Spleen (tissue), 11 donors: ENCODE data around the gene VPS35L. TPM values are rescaled to one million over a fixed set of nuclear protein-coding genes. Genes with fewer than 3 reads are reported as not detected.

Experiments used
- DNase-seq: peaks from one replicate; pipeline ENCODE4 v3.0.0-alpha.2; 2020
- H3K27ac ChIP-seq, 8 donors: fragments of 200-600 bp; sonication (generic) in 7 of 8; 1 replicate in 4 of 8; 2 replicates in 4 of 8; pipeline versions ENCODE4 v1.5.0 to v1.8.0; 2016 to 2021; ENCODE audit warnings: inconsistent platforms in 4 of 8, mild to moderate bottlenecking in 4 of 8, moderate library complexity in 1 of 8
- H3K27me3 ChIP-seq, 7 donors: fragments of 200-600 bp; sonication (generic) in 6 of 7; replicated peaks in 1 of 7; 1 replicate in 4 of 7; 2 replicates in 3 of 7; pipeline versions ENCODE4 v1.5.0 to v1.8.0; 2016 to 2021; ENCODE audit warnings: inconsistent platforms in 3 of 7, mild to moderate bottlenecking in 1 of 7
- H3K36me3 ChIP-seq, 6 donors: fragments of 200-600 bp; sonication (generic) in 5 of 6; 1 replicate in 4 of 6; 2 replicates in 2 of 6; pipeline versions ENCODE4 v1.5.0 to v1.8.0; 2016 to 2021; ENCODE audit warnings: inconsistent platforms in 2 of 6
- H3K4me1 ChIP-seq, 6 donors: fragments of 200-600 bp; sonication (generic) in 5 of 6; 1 replicate in 3 of 6; 2 replicates in 3 of 6; pipeline versions ENCODE4 v1.5.0 to v1.8.0; 2016 to 2021; ENCODE audit warnings: inconsistent platforms in 3 of 6
- H3K4me3 ChIP-seq, 8 donors: fragments of 200-600 bp; sonication (generic) in 7 of 8; 1 replicate in 4 of 8; 2 replicates in 4 of 8; pipeline versions ENCODE4 v1.5.0 to v1.8.0; 2016 to 2021; ENCODE audit warnings: inconsistent platforms in 4 of 8, mild to moderate bottlenecking in 4 of 8, moderate library complexity in 2 of 8
- H3K9me3 ChIP-seq, 8 donors: fragments of 200-600 bp; sonication (generic) in 7 of 8; 1 replicate in 4 of 8; 2 replicates in 4 of 8; pipeline versions ENCODE4 v1.5.0 to v1.8.0; 2016 to 2021; ENCODE audit warnings: inconsistent platforms in 4 of 8
- POLR2A ChIP-seq, 3 donors: fragments of 450-650 bp; IDR thresholded peaks; one replicate each; pipeline ENCODE4 v1.5.1; 2017; ENCODE audit warnings: antibody characterized with exemption in 3 of 3, mild to moderate bottlenecking in 1 of 3
- POLR2AphosphoS5 ChIP-seq, 3 donors: sonication (generic); formaldehyde crosslinking; IDR thresholded peaks; one replicate each; pipeline ENCODE4 v1.5.1; 2017; ENCODE audit warnings: antibody characterized with exemption in 3 of 3
- WGBS, 5 donors: extraction: QIAGEN DNeasy Blood & Tissue Kit in 3 of 5; methylation state at CpG; one replicate each; pipeline versions ENCODE4 v1.1.5 to v1.1.7; 2013 to 2018; 5-methylcytosine and 5-hydroxymethylcytosine counted together
- intact Hi-C: fragments of 100-400 bp; cut with DNase I; formaldehyde crosslinking; loops from one replicate; pipeline ENCODE4 v1.15.0; 2023; ENCODE audit warnings: low total_unique reads
- polyA plus RNA-seq, 3 donors: library from polyadenylated mRNA; stranded (reverse); fragments of 200-250 nt; gene quantifications; one replicate each; pipeline ENCODE4 v1.2.1, GENCODE V29; 2013
- total RNA-seq, 7 donors: library from RNA; depleted of rRNA in 3 of 7; stranded (reverse); fragments of >200 nt in 3 of 7; fragmentation: NEBNext Ultra II Directional in 4 of 7; extraction: Animal tissue kit (Norgen Biotek cat#: 25700) in 4 of 7; gene quantifications; one replicate each; pipeline versions ENCODE4 v1.1.0 to v1.2.1, GENCODE V29; 2016 to 2021
- TF ChIP-seq, protein P1 (sequence below), 11 experiments: fragments of 200-600 bp in 7 of 11; fragments of 450-650 bp in 4 of 11; sonication (generic) in 4 of 11; IDR thresholded peaks in 8 of 11; conservative IDR thresholded peaks in 3 of 11; 1 replicate in 7 of 11; 2 replicates in 4 of 11; pipeline versions ENCODE4 v1.4.0 to v1.8.0; 2016 to 2021; ENCODE audit warnings: antibody characterized with exemption in 11 of 11, inconsistent platforms in 4 of 11, mild to moderate bottlenecking in 1 of 11
- donor health status: healthy with polysubstance abuse.
- donor health status: DM: no; HTN: no; CAD: no; lungs with moderate emphysema.
- donor health status: DM: no; HTN: no; CAD: no.
- donor health status: Bipolar disorder and iron deficiency.
- donor health status: healthy.
- donor health status: DM: no; HTN: no; CAD: no.
- donor health status: DM: yes; HTN: yes; CAD: no.

VPS35L gene
- total and polyA plus RNA-seq, 10 donors: 22.9 to 76.1 (median 58.0) TPM

DNA sequence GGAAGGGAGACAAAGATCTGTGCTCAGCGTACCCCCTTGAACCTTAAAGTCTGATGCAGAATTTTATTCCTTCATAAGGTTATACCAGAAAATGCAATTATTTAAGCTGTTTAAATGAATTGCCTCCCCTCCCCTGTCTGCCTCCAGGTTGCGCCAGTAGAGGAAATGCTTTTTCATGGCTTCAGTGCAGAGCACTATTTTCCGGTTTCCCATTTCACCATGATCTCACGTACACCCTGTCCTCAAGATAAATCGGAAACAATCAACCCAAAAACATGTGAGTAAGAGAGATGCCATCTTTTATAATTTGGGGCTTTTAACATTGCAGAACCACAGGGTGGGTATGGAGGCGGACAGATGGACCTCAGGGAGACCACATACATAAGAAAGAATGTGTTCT lies 178.0 kb downstream of the VPS35L start:
- H3K27me3 ChIP-seq: no peaks in the 10 kb centered on the region
- 81 to 91% (median 85%) methylated on average over 6 of the region's 6 CpGs for WGBS, 5 donors
- DNase-seq: no peak
- TF ChIP-seq POLR2AphosphoS5 (IDR thresholded peaks at IDR 0.05) (no peak), POLR2A (IDR thresholded peaks at IDR 0.05) (no peak)
- TF ChIP-seq, protein P1, sequence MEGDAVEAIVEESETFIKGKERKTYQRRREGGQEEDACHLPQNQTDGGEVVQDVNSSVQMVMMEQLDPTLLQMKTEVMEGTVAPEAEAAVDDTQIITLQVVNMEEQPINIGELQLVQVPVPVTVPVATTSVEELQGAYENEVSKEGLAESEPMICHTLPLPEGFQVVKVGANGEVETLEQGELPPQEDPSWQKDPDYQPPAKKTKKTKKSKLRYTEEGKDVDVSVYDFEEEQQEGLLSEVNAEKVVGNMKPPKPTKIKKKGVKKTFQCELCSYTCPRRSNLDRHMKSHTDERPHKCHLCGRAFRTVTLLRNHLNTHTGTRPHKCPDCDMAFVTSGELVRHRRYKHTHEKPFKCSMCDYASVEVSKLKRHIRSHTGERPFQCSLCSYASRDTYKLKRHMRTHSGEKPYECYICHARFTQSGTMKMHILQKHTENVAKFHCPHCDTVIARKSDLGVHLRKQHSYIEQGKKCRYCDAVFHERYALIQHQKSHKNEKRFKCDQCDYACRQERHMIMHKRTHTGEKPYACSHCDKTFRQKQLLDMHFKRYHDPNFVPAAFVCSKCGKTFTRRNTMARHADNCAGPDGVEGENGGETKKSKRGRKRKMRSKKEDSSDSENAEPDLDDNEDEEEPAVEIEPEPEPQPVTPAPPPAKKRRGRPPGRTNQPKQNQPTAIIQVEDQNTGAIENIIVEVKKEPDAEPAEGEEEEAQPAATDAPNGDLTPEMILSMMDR (IDR thresholded peaks at IDR 0.05 in 8 of 11, conservative IDR thresholded peaks at IDR 0.05 in 3 of 11): no peak
- H3K4me3 ChIP-seq: no peak overlapping the region
- no peaks in the 10 kb centered on the region for H3K4me1 ChIP-seq
- peaks cover 0 to 14% (median 0%) of the 10 kb centered on the region in 6 donors for H3K36me3 ChIP-seq
- no peaks in the 10 kb centered on the region for H3K9me3 ChIP-seq
- intact Hi-C loops: no loop called here
- no peak overlapping the region for H3K27ac ChIP-seq

DNA sequence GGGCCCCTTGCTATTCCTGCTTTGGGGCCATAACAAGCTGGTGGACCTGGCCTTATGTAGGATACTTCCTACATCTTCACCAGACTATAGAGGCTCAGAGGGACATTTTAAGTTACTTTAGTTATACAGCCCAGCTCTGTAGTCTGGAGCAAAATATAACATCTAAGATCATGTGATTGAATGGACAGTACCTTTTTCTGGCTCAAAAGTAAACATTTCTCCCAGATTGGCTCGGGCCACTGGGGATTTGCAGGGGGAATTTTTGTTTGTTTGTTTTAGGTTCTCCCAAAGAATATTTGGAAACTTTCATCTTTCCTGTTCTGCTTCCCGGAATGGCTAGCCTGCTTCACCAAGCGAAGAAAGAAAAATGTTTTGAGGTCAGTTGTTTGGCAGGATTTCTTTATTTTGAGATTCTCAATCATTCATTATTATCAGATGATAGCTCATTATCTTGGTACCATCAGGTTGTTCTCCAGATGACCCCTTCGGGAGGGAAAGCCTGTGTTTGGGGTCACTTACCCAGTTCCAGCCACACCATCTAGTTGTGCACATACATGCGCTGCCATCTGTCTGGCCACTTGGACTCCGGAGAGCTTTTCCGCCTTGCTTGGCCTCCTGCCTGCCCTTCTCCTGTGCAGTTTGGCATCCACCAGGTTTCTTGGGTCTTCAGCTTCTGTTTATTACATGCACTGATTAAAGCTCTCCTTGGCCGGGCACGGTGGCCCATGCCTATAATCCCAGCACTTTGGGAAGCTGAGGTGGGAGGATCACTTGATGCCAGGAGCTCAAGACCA lies 179.8 kb downstream of the VPS35L start:
- no peak overlapping the region for H3K27ac ChIP-seq
- no peaks in the 10 kb centered on the region for H3K27me3 ChIP-seq
- 83 to 97% (median 86%) methylated on average over 9 of the region's 9 CpGs for WGBS, 5 donors
- H3K36me3 ChIP-seq: peaks cover 0 to 14% (median 0%) of the 10 kb centered on the region in 6 donors
- H3K4me1 ChIP-seq: no peaks in the 10 kb centered on the region
- no peak overlapping the region for H3K4me3 ChIP-seq
- intact Hi-C loops: no loop called here
- no peak for DNase-seq
- TF ChIP-seq, protein P1 (IDR thresholded peaks at IDR 0.05 in 8 of 11, conservative IDR thresholded peaks at IDR 0.05 in 3 of 11): no peak
- TF ChIP-seq POLR2AphosphoS5 (IDR thresholded peaks at IDR 0.05): no peak
- no peak for TF ChIP-seq POLR2A (IDR thresholded peaks at IDR 0.05)
- no peaks in the 10 kb centered on the region for H3K9me3 ChIP-seq

DNA sequence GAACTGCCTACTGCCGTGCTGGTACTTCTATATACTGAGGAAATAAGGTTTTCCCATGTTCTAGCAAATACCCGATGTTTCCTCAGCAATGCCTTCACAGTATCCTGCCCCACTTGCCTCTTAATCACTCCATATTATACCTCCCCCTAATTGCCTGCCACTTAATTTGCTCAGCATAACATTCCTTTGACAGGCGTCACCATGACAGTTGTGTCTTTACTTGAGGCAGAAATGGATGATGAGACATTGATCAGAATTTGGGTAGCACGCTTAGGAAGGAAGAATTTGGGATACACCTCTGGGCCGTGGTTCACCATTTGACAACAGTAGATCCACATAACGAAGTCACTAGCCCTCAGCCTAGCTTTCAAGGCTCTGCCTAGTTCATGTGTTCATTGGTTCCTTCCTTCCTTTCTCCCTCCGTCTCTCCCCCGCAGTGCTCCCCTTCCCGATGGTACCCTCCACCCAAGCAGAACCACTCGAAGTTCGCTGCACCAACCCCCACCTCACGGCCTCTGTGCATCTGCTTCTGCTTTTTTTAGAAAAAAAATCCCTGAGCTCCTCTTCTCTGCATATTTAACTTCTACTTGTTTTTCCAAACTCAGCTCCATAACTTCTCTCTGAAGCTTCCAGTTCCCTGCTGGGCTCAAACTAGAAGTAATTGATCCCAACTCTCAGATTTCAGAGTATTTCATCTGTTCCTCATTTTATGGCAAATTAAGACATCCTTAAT lies 182.0 kb downstream of the VPS35L start:
- H3K4me1 ChIP-seq: no peaks in the 10 kb centered on the region
- no peak overlapping the region for H3K4me3 ChIP-seq
- no peak for DNase-seq
- H3K27ac ChIP-seq: no peak overlapping the region
- TF ChIP-seq, protein P1 (IDR thresholded peaks at IDR 0.05 in 8 of 11, conservative IDR thresholded peaks at IDR 0.05 in 3 of 11): no peak
- TF ChIP-seq POLR2A (IDR thresholded peaks at IDR 0.05) (no peak), POLR2AphosphoS5 (IDR thresholded peaks at IDR 0.05) (no peak)
- H3K27me3 ChIP-seq: no peaks in the 10 kb centered on the region
- H3K9me3 ChIP-seq: no peaks in the 10 kb centered on the region
- H3K36me3 ChIP-seq: peaks cover 0 to 14% (median 0%) of the 10 kb centered on the region in 6 donors
- intact Hi-C loops: no loop called here
- WGBS, 5 donors: 58 to 72% (median 64%) methylated on average over 12 of the region's 12 CpGs

DNA sequence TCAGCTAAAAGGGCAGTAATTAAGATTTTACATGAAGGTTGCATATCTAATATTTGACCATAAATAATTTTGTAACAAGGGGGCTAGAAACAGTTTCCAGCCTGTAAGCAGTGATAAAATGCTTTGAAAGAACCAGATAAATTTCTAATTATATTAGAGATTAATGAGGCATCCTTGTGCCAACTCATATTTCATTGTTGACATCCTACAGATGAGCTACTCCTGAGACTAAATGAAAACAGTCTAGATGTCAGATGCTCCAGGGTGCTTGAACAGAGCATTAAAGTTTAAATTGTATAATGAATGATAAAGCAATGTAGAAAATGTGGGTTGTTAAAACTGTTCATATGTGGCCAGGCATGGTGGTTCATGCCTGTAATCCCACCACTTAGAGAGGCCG lies 185.9 kb downstream of the VPS35L start:
- WGBS, 5 donors: 87 to 100% (median 95%) methylated on average over 1 of the region's 1 CpG
- Histone ChIP-seq H3K4me3 (no peak overlapping the region), H3K36me3 (peaks cover 0 to 2% (median 0%) of the 10 kb centered on the region in 6 donors), H3K4me1 (no peaks in the 10 kb centered on the region), H3K9me3 (no peaks in the 10 kb centered on the region), H3K27me3 (no peaks in the 10 kb centered on the region), H3K27ac (no peak overlapping the region)
- intact Hi-C loops: no loop called here
- TF ChIP-seq POLR2A (IDR thresholded peaks at IDR 0.05) (no peak), POLR2AphosphoS5 (IDR thresholded peaks at IDR 0.05) (no peak)
- TF ChIP-seq, protein P1 (IDR thresholded peaks at IDR 0.05 in 8 of 11, conservative IDR thresholded peaks at IDR 0.05 in 3 of 11): no peak
- DNase-seq: no peak
